Activated naive CD4-positive, alpha-beta T cell (primary cell): ENCODE data around the gene PADI2.

Experiments used
- DNase-seq, 4 experiments: peaks; one replicate each; lab custom pipeline; 2025; lab: John Stamatoyannopoulos, UW

PADI2 gene

GRCh38 chr1:17139637-17140036 is 20.4 kb upstream of the PADI2 start:
- no peak for DNase-seq

- no peak for DNase-seq
These were observed 18.2 kb upstream of the PADI2 start for GRCh38 chr1:17137441-17137840.

- no peak for DNase-seq
These were observed 17.7 kb upstream of the PADI2 start for GRCh38 chr1:17136936-17137335.

GRCh38 chr1:17136145-17136544 is 16.9 kb upstream of the PADI2 start:
- no peak for DNase-seq

GRCh38 chr1:17135530-17135929 is 16.3 kb upstream of the PADI2 start:
- no peak for DNase-seq

- no peak for DNase-seq
These were observed 15.5 kb upstream of the PADI2 start for GRCh38 chr1:17134724-17135123.

- no peak for DNase-seq
These were observed 14.8 kb upstream of the PADI2 start for GRCh38 chr1:17134034-17134433.

GRCh38 chr1:17130138-17130635 is 10.9 kb upstream of the PADI2 start:
- DNase-seq: no peak

GRCh38 chr1:17128361-17128760 is 9.1 kb upstream of the PADI2 start:
- DNase-seq: no peak

- DNase-seq: peak; percentile 71 to 91 (median 81)
These were observed 6.5 kb upstream of the PADI2 start for GRCh38 chr1:17125756-17126237.

GRCh38 chr1:17123196-17124045 is 4.2 kb upstream of the PADI2 start:
- no peak for DNase-seq

- DNase-seq: no peak
These were observed 3.4 kb upstream of the PADI2 start for GRCh38 chr1:17122521-17123164.

- no peak for DNase-seq
These were observed 2.6 kb upstream of the PADI2 start for GRCh38 chr1:17121881-17122280.

GRCh38 chr1:17120962-17121837 is 1.9 kb upstream of the PADI2 start:
- DNase-seq: no peak

GRCh38 chr1:17120481-17120877 is 1.2 kb upstream of the PADI2 start:
- DNase-seq: no peak

GRCh38 chr1:17119773-17120480 is 676 bp upstream of the PADI2 start:
- no peak for DNase-seq

GRCh38 chr1:17118706-17119075 is 560 bp downstream of the PADI2 start:
- DNase-seq: no peak

GRCh38 chr1:17118268-17118667 is 983 bp downstream of the PADI2 start:
- DNase-seq: no peak

- no peak for DNase-seq
These were observed 1.6 kb downstream of the PADI2 start for GRCh38 chr1:17117451-17118265.

- no peak for DNase-seq
These were observed 2.6 kb downstream of the PADI2 start for GRCh38 chr1:17116643-17117042.

GRCh38 chr1:17113963-17114362 is 5.3 kb downstream of the PADI2 start:
- DNase-seq: no peak
